ENCODE results near the gene CNTNAP2.
"Not testable (repeated sequence)": the region's sequence is repeated elsewhere in the genome, so short reads cannot be mapped to it uniquely, and the experiment has no call there.

CNTNAP2 gene

GRCh38 chr7:148078111-148078510 is 1961.5 kb downstream of the CNTNAP2 start:
- DNase-seq, result not testable (repeated sequence)

GRCh38 chr7:148079206-148080080 is 1962.8 kb downstream of the CNTNAP2 start:
- DNase-seq, result no peak

- no peak for DNase-seq
Observed at GRCh38 chr7:148083448-148083847, 1966.8 kb downstream of the CNTNAP2 start.

- no peak for DNase-seq
Observed at GRCh38 chr7:148084138-148084537, 1967.5 kb downstream of the CNTNAP2 start.

- DNase-seq, result no peak
Observed at GRCh38 chr7:148091882-148092281, 1975.3 kb downstream of the CNTNAP2 start.

GRCh38 chr7:148093375-148094166 is 1977.0 kb downstream of the CNTNAP2 start:
- DNase-seq, result no peak

GRCh38 chr7:148095066-148095465 is 1978.5 kb downstream of the CNTNAP2 start:
- DNase-seq, result no peak

- DNase-seq, result no peak
Observed at GRCh38 chr7:148104136-148104716, 1987.6 kb downstream of the CNTNAP2 start.

GRCh38 chr7:148104924-148105323 is 1988.3 kb downstream of the CNTNAP2 start:
- no peak for DNase-seq

- no peak for DNase-seq
Observed at GRCh38 chr7:148105853-148106252, 1989.3 kb downstream of the CNTNAP2 start.

- no peak for DNase-seq
Observed at GRCh38 chr7:148107443-148108127, 1991.0 kb downstream of the CNTNAP2 start.

- DNase-seq, result no peak
Observed at GRCh38 chr7:148108381-148108780, 1991.8 kb downstream of the CNTNAP2 start.

- DNase-seq, result no peak
Observed at GRCh38 chr7:148110097-148110868, 1993.7 kb downstream of the CNTNAP2 start.

- DNase-seq, result no peak
Observed at GRCh38 chr7:148114804-148115203, 1998.2 kb downstream of the CNTNAP2 start.

GRCh38 chr7:148115308-148115707 is 1998.7 kb downstream of the CNTNAP2 start:
- no peak for DNase-seq

GRCh38 chr7:148116195-148116594 is 1999.6 kb downstream of the CNTNAP2 start:
- DNase-seq, result no peak

GRCh38 chr7:148116829-148117403 is 2000.3 kb downstream of the CNTNAP2 start:
- no peak for DNase-seq

GRCh38 chr7:148118371-148118770 is 2001.8 kb downstream of the CNTNAP2 start:
- no peak for DNase-seq

- no peak for DNase-seq
Observed at GRCh38 chr7:148121401-148121800, 2004.8 kb downstream of the CNTNAP2 start.

GRCh38 chr7:148121847-148122246 is 2005.2 kb downstream of the CNTNAP2 start:
- no peak for DNase-seq

- DNase-seq, result no peak
Observed at GRCh38 chr7:148124477-148124876, 2007.9 kb downstream of the CNTNAP2 start.

- DNase-seq, result no peak
Observed at GRCh38 chr7:148127374-148127773, 2010.8 kb downstream of the CNTNAP2 start.
